ENCODE results near the gene MAPK6.

The MAPK6 gene

GRCh38 chr15:52010633-52011595, 8.1 kb upstream of the MAPK6 start:
- peak; percentile 18 to 82 (median 43) for DNase-seq

GRCh38 chr15:52011711-52012144, 7.3 kb upstream of the MAPK6 start:
- no peak for DNase-seq

GRCh38 chr15:52012210-52012609, 6.8 kb upstream of the MAPK6 start:
- DNase-seq, result no peak

- DNase-seq, result peak; percentile 60 to 90 (median 87)
Measured at GRCh38 chr15:52013151-52013791, 5.7 kb upstream of the MAPK6 start.

- peak in 2 of 3 donors; percentile 37 to 38 for DNase-seq
Measured at GRCh38 chr15:52014616-52015015, 4.4 kb upstream of the MAPK6 start.

GRCh38 chr15:52016316-52016715, 2.7 kb upstream of the MAPK6 start:
- DNase-seq, result no peak

GRCh38 chr15:52018244-52018643, 775 bp upstream of the MAPK6 start:
- DNase-seq, result no peak

- DNase-seq, result peak; percentile 96 to 97 (median 97)
Measured at GRCh38 chr15:52019394-52020220, 588 bp downstream of the MAPK6 start.

- peak in 2 of 3 donors; percentile 29 to 33 for DNase-seq
Measured at GRCh38 chr15:52020221-52021085, 1.4 kb downstream of the MAPK6 start.

- peak; percentile 90 to 94 (median 94) for DNase-seq
Measured at GRCh38 chr15:52021128-52021671, 2.2 kb downstream of the MAPK6 start.

GRCh38 chr15:52021892-52022540, 3.0 kb downstream of the MAPK6 start:
- no peak for DNase-seq

GRCh38 chr15:52023169-52023922, 4.3 kb downstream of the MAPK6 start:
- no peak for DNase-seq

- DNase-seq, result no peak
Measured at GRCh38 chr15:52028431-52029093, 9.5 kb downstream of the MAPK6 start.

- DNase-seq, result no peak
Measured at GRCh38 chr15:52030010-52030409, 11.0 kb downstream of the MAPK6 start.

GRCh38 chr15:52031556-52031955, 12.5 kb downstream of the MAPK6 start:
- DNase-seq, result peak in 1 of 3 donors; percentile 22

- peak in 1 of 3 donors; percentile 22 for DNase-seq
Measured at GRCh38 chr15:52037889-52038505, 19.0 kb downstream of the MAPK6 start.

GRCh38 chr15:52039925-52040781, 21.1 kb downstream of the MAPK6 start:
- peak; percentile 53 to 63 (median 63) for DNase-seq
